Liver (tissue), 9 donors: ENCODE data around the gene IFNL2. TPM values are rescaled to one million over a fixed set of nuclear protein-coding genes. Genes with fewer than 3 reads are reported as not detected.
"Not testable (repeated sequence)": the region's sequence is repeated elsewhere in the genome, so short reads cannot be mapped to it uniquely, and the experiment has no call there.

Experiments used
- DNase-seq: peaks from one replicate; pipeline ENCODE4 v3.0.0-alpha.2; 2017; ENCODE audit warnings: low spot score
- H3K27ac ChIP-seq, 2 donors: one replicate each; pipeline ENCODE4 v1.7.0; 2013; ENCODE audit warnings: inconsistent platforms in 2 of 2, low read length in 2 of 2, control low read depth in 1 of 2, low read depth in 1 of 2, mild to moderate bottlenecking in 1 of 2
- H3K27me3 ChIP-seq, 4 donors: one replicate each; pipeline versions ENCODE4 v1.6.1 to v1.7.0; 2013; ENCODE audit warnings: low read length in 3 of 4, inconsistent platforms in 1 of 4, mild to moderate bottlenecking in 1 of 4, moderate library complexity in 1 of 4; ENCODE audit not compliant: control insufficient read depth in 4 of 4, insufficient read depth in 4 of 4
- H3K36me3 ChIP-seq, 4 donors: one replicate each; pipeline versions ENCODE4 v1.6.1 to v1.7.0; 2013; ENCODE audit warnings: low read length in 3 of 4, mild to moderate bottlenecking in 3 of 4, low read depth in 1 of 4, moderate library complexity in 1 of 4; ENCODE audit not compliant: control insufficient read depth in 4 of 4, insufficient read depth in 3 of 4
- H3K4me1 ChIP-seq, 4 donors: one replicate each; pipeline versions ENCODE4 v1.6.1 to v1.7.0; 2013; ENCODE audit warnings: low read length in 3 of 4, mild to moderate bottlenecking in 3 of 4, moderate library complexity in 1 of 4; ENCODE audit not compliant: control insufficient read depth in 4 of 4, insufficient read depth in 4 of 4
- H3K4me3 ChIP-seq, 3 donors: one replicate each; pipeline versions ENCODE4 v1.6.1 to v1.7.0; 2013; ENCODE audit warnings: low read length in 3 of 3, control low read depth in 1 of 3, low read depth in 1 of 3, mild to moderate bottlenecking in 1 of 3
- H3K9ac ChIP-seq, 2 donors: one replicate each; pipeline ENCODE4 v1.7.0; 2013; ENCODE audit warnings: low read length in 2 of 2, mild to moderate bottlenecking in 2 of 2, moderate library complexity in 2 of 2, control low read depth in 1 of 2, low read depth in 1 of 2
- H3K9me3 ChIP-seq, 4 donors: one replicate each; pipeline versions ENCODE4 v1.6.1 to v1.7.0; 2013; ENCODE audit warnings: low read length in 3 of 4; ENCODE audit not compliant: control insufficient read depth in 4 of 4
- FOXA1 ChIP-seq: IDR thresholded peaks from 2 replicates; pipeline ENCODE4 v1.6.1; 2016; ENCODE audit warnings: antibody characterized with exemption
- GABPA ChIP-seq, 2 donors: IDR thresholded peaks in 1 of 2; conservative IDR thresholded peaks in 1 of 2; 2 replicates each; pipeline ENCODE4 v1.6.1; 2016; ENCODE audit warnings: antibody characterized with exemption in 2 of 2, mild to moderate bottlenecking in 1 of 2, moderate library complexity in 1 of 2
- MAX ChIP-seq: IDR thresholded peaks from 2 replicates; pipeline ENCODE4 v1.6.1; 2016; ENCODE audit warnings: antibody characterized with exemption
- RAD21 ChIP-seq, 2 donors: IDR thresholded peaks; 2 replicates each; pipeline ENCODE4 v1.6.1; 2016; ENCODE audit warnings: antibody characterized with exemption in 2 of 2, mild to moderate bottlenecking in 2 of 2
- REST ChIP-seq: IDR thresholded peaks from 2 replicates; pipeline ENCODE4 v1.6.1; 2016; ENCODE audit warnings: antibody characterized with exemption, mild to moderate bottlenecking
- TAF1 ChIP-seq: conservative IDR thresholded peaks from 2 replicates; pipeline ENCODE4 v1.6.1; 2016; ENCODE audit warnings: antibody characterized with exemption, mild to moderate bottlenecking
- YY1 ChIP-seq: IDR thresholded peaks from 2 replicates; pipeline ENCODE4 v1.6.1; 2016; ENCODE audit warnings: antibody characterized with exemption, mild to moderate bottlenecking
- WGBS: extraction: QIAGEN DNeasy Blood & Tissue Kit; methylation state at CpG from one replicate; pipeline ENCODE4 v1.1.7; 2013; 5-methylcytosine and 5-hydroxymethylcytosine counted together
- polyA plus RNA-seq, 2 donors: library from polyadenylated mRNA; stranded (reverse) in 1 of 2; unstranded in 1 of 2; fragments of 200-250 nt in 1 of 2; fragments of >200 nt in 1 of 2; fragmentation: Nextera tagmentation in 1 of 2; extraction: Ambion mirVana in 1 of 2; gene quantifications; one replicate each; pipeline versions ENCODE4 v1.2.1 to v1.2.3, GENCODE V29; 2013 to 2015
- total RNA-seq, 2 donors: library from RNA; depleted of rRNA; stranded (reverse); fragments of >200 nt; gene quantifications; one replicate each; pipeline ENCODE4 v1.2.3, GENCODE V29; 2014
- donor health status: healthy.
- donor health status: healthy.
- donor health status: healthy.
- donor health status: healthy.
- donor health status: healthy.

Gene IFNL2
- not detected for total RNA-seq
- not detected for polyA plus RNA-seq

- not testable (repeated sequence) for H3K36me3 ChIP-seq, H3K9me3 ChIP-seq, H3K27ac ChIP-seq, H3K27me3 ChIP-seq, H3K9ac ChIP-seq, H3K4me3 ChIP-seq, DNase-seq
- peaks cover 5 to 19% (median 15%) of the 10 kb centered on the region in 4 donors for H3K4me1 ChIP-seq
- no CpG with 5 or more reads among the region's 1 CpG for WGBS
These were observed at the start of gene IFNL2 for GRCh38 chr19:39268085-39268484. IFNL2 (plus strand) TSS chr19:39268396; CDS start chr19:39268569, 173 bp downstream.

GRCh38 chr19:39219108-39219507 is 49.1 kb upstream of the IFNL2 start:
- H3K9me3 ChIP-seq, H3K4me1 ChIP-seq, H3K9ac ChIP-seq, H3K27me3 ChIP-seq, DNase-seq, H3K4me3 ChIP-seq, H3K36me3 ChIP-seq, H3K27ac ChIP-seq: not testable (repeated sequence)
- TF ChIP-seq RAD21 (IDR thresholded peaks at IDR 0.05): peak; percentile 33 to 49
- WGBS: 57% methylated on average over 10 of the region's 10 CpGs

- no peak for DNase-seq
- WGBS: 20% methylated on average over 4 of the region's 4 CpGs
- H3K27ac ChIP-seq: no peak overlapping the region
These were observed 44.4 kb upstream of the IFNL2 start for GRCh38 chr19:39223703-39224279.

GRCh38 chr19:39224910-39225309 is 43.3 kb upstream of the IFNL2 start:
- WGBS: 33% methylated on average over 3 of the region's 3 CpGs
- no peak for TF ChIP-seq TAF1
- TF ChIP-seq REST: no peak
- TF ChIP-seq YY1: no peak
- TF ChIP-seq FOXA1: no peak
- TF ChIP-seq MAX: no peak
- TF ChIP-seq GABPA (IDR thresholded peaks at IDR 0.05 in 1 of 2, conservative IDR thresholded peaks at IDR 0.05 in 1 of 2): no peak
- H3K27ac ChIP-seq: no peak overlapping the region
- no peaks in the 10 kb centered on the region for H3K9me3 ChIP-seq
- no peak for DNase-seq
- no peak overlapping the region for H3K9ac ChIP-seq
- H3K4me3 ChIP-seq: no peak overlapping the region
- no peaks in the 10 kb centered on the region for H3K4me1 ChIP-seq
- no peaks in the 10 kb centered on the region for H3K36me3 ChIP-seq
- no peaks in the 10 kb centered on the region for H3K27me3 ChIP-seq

More at GRCh38 chr19:39223703-39224279, 44.4 kb upstream of the IFNL2 start:
- Histone ChIP-seq H3K36me3 (no peaks in the 10 kb centered on the region), H3K4me1 (no peaks in the 10 kb centered on the region), H3K4me3 (no peak overlapping the region), H3K9me3 (no peaks in the 10 kb centered on the region), H3K27me3 (no peaks in the 10 kb centered on the region), H3K9ac (no peak overlapping the region)
- TF ChIP-seq RAD21 (IDR thresholded peaks at IDR 0.05) (no peak), REST (peak; percentile 98)
